T-helper 2 cell treated with Interferon-gamma antibody and Interleukin-4, amounts not matched to agents 5 μg/mL and 100 μg/mL, for 36 hours (primary cell): ENCODE data around the gene SLC30A1.
"Not testable (repeated sequence)": the region's sequence is repeated elsewhere in the genome, so short reads cannot be mapped to it uniquely, and the experiment has no call there.

Source experiments
- DNase-seq: peaks from one replicate; pipeline ENCODE4 v3.0.0; 2021; ENCODE audit warnings: low spot score
- H3K27ac Mint-ChIP-seq: one replicate; pipeline ENCODE4 v1.8.0; 2021; ENCODE audit warnings: mild to moderate bottlenecking, mixed read lengths
- H3K27me3 Mint-ChIP-seq: one replicate; pipeline ENCODE4 v1.8.0; 2021; ENCODE audit warnings: low read depth, mixed read lengths
- H3K36me3 Mint-ChIP-seq: one replicate; pipeline ENCODE4 v1.8.0; 2021; ENCODE audit warnings: low read depth, mixed read lengths
- H3K4me1 Mint-ChIP-seq: one replicate; pipeline ENCODE4 v1.8.0; 2021; ENCODE audit warnings: low read depth, mixed read lengths
- H3K4me3 Mint-ChIP-seq: one replicate; pipeline ENCODE4 v1.8.0; 2022; ENCODE audit warnings: mild to moderate bottlenecking, moderate library complexity, mixed read lengths
- H3K9me3 Mint-ChIP-seq: one replicate; pipeline ENCODE4 v1.8.0; 2021; ENCODE audit warnings: mixed read lengths

SLC30A1 gene

GRCh38 chr1:211578640-211579439, at the start of gene SLC30A1:
TSS of gene SLC30A1 (minus strand) at chr1:211579161. CDS start at chr1:211578612, 549 bp downstream.
- Mint-ChIP-seq H3K4me3 (peak within 1 kb of the TSS; percentile 92), H3K27ac (peak within 1 kb of the TSS; percentile 82), H3K36me3 (peaks cover 26% of the 10 kb centered on the region), H3K9me3 (no peaks in the 10 kb centered on the region), H3K27me3 (no peaks in the 10 kb centered on the region), H3K4me1 (peaks cover 38% of the 10 kb centered on the region)
- DNase-seq: peak; percentile 99

- H3K27ac Mint-ChIP-seq: no peak overlapping the region
- H3K4me3 Mint-ChIP-seq: no peak overlapping the region
- no peaks in the 10 kb centered on the region for H3K36me3 Mint-ChIP-seq
- H3K4me1 Mint-ChIP-seq: peaks cover 19% of the 10 kb centered on the region
- DNase-seq: no peak
- H3K27me3 Mint-ChIP-seq: peaks cover 11% of the 10 kb centered on the region
- no peaks in the 10 kb centered on the region for H3K9me3 Mint-ChIP-seq
These were observed 49.5 kb upstream of the SLC30A1 start for GRCh38 chr1:211628417-211628816.

GRCh38 chr1:211627259-211627658, 48.3 kb upstream of the SLC30A1 start:
- no peak overlapping the region for H3K4me3 Mint-ChIP-seq
- no peaks in the 10 kb centered on the region for H3K9me3 Mint-ChIP-seq
- peaks cover 11% of the 10 kb centered on the region for H3K27me3 Mint-ChIP-seq
- H3K36me3 Mint-ChIP-seq: peaks cover 2% of the 10 kb centered on the region
- H3K4me1 Mint-ChIP-seq: peaks cover 22% of the 10 kb centered on the region
- no peak overlapping the region for H3K27ac Mint-ChIP-seq
- DNase-seq: no peak

- H3K4me1 Mint-ChIP-seq: peaks cover 22% of the 10 kb centered on the region
- peaks cover 11% of the 10 kb centered on the region for H3K27me3 Mint-ChIP-seq
- not testable (repeated sequence) for DNase-seq, H3K27ac Mint-ChIP-seq, H3K9me3 Mint-ChIP-seq, H3K4me3 Mint-ChIP-seq, H3K36me3 Mint-ChIP-seq
These were observed 46.9 kb upstream of the SLC30A1 start for GRCh38 chr1:211625866-211626265.

GRCh38 chr1:211625040-211625439, 46.1 kb upstream of the SLC30A1 start:
- H3K9me3 Mint-ChIP-seq: no peaks in the 10 kb centered on the region
- DNase-seq: no peak
- H3K4me3 Mint-ChIP-seq: no peak overlapping the region
- peaks cover 11% of the 10 kb centered on the region for H3K27me3 Mint-ChIP-seq
- H3K36me3 Mint-ChIP-seq: peaks cover 2% of the 10 kb centered on the region
- H3K27ac Mint-ChIP-seq: no peak overlapping the region
- H3K4me1 Mint-ChIP-seq: peaks cover 22% of the 10 kb centered on the region

- Mint-ChIP-seq H3K4me3 (peak overlapping the region; percentile 12), H3K27me3 (peaks cover 5% of the 10 kb centered on the region), H3K4me1 (peaks cover 22% of the 10 kb centered on the region), H3K9me3 (no peaks in the 10 kb centered on the region), H3K36me3 (peaks cover 2% of the 10 kb centered on the region), H3K27ac (peak overlapping the region; percentile 48)
- DNase-seq: no peak
These were observed 44.6 kb upstream of the SLC30A1 start for GRCh38 chr1:211623515-211623914.

- no peaks in the 10 kb centered on the region for H3K9me3 Mint-ChIP-seq
- H3K36me3 Mint-ChIP-seq: peaks cover 2% of the 10 kb centered on the region
- no peak for DNase-seq
- H3K27ac Mint-ChIP-seq: no peak overlapping the region
- peaks cover 22% of the 10 kb centered on the region for H3K4me1 Mint-ChIP-seq
- H3K4me3 Mint-ChIP-seq: no peak overlapping the region
- no peaks in the 10 kb centered on the region for H3K27me3 Mint-ChIP-seq
These were observed 42.7 kb upstream of the SLC30A1 start for GRCh38 chr1:211621447-211622198.

- Mint-ChIP-seq H3K9me3 (no peaks in the 10 kb centered on the region), H3K4me3 (no peak overlapping the region), H3K27me3 (no peaks in the 10 kb centered on the region), H3K4me1 (peaks cover 21% of the 10 kb centered on the region), H3K36me3 (peaks cover 2% of the 10 kb centered on the region), H3K27ac (no peak overlapping the region)
- DNase-seq: no peak
These were observed 41.1 kb upstream of the SLC30A1 start for GRCh38 chr1:211620097-211620496.

GRCh38 chr1:211619033-211619996, 40.4 kb upstream of the SLC30A1 start:
- H3K27me3 Mint-ChIP-seq: no peaks in the 10 kb centered on the region

GRCh38 chr1:211616965-211617297, 38.0 kb upstream of the SLC30A1 start:
- H3K27ac Mint-ChIP-seq: no peak overlapping the region
- no peak for DNase-seq
- H3K4me3 Mint-ChIP-seq: no peak overlapping the region
- no peaks in the 10 kb centered on the region for H3K9me3 Mint-ChIP-seq
- peaks cover 10% of the 10 kb centered on the region for H3K4me1 Mint-ChIP-seq
- H3K27me3 Mint-ChIP-seq: no peaks in the 10 kb centered on the region
- H3K36me3 Mint-ChIP-seq: no peaks in the 10 kb centered on the region

More at GRCh38 chr1:211619033-211619996, 40.4 kb upstream of the SLC30A1 start:
- no peak overlapping the region for H3K4me3 Mint-ChIP-seq
- peaks cover 2% of the 10 kb centered on the region for H3K36me3 Mint-ChIP-seq
- H3K4me1 Mint-ChIP-seq: peaks cover 19% of the 10 kb centered on the region
- no peak for DNase-seq
- H3K9me3 Mint-ChIP-seq: no peaks in the 10 kb centered on the region
- no peak overlapping the region for H3K27ac Mint-ChIP-seq

- H3K36me3 Mint-ChIP-seq: no peaks in the 10 kb centered on the region
- no peak overlapping the region for H3K4me3 Mint-ChIP-seq
- no peak for DNase-seq
- H3K4me1 Mint-ChIP-seq: peaks cover 10% of the 10 kb centered on the region
- H3K9me3 Mint-ChIP-seq: no peaks in the 10 kb centered on the region
- no peak overlapping the region for H3K27ac Mint-ChIP-seq
- H3K27me3 Mint-ChIP-seq: no peaks in the 10 kb centered on the region
These were observed 37.4 kb upstream of the SLC30A1 start for GRCh38 chr1:211616231-211616964.

GRCh38 chr1:211614615-211615014, 35.7 kb upstream of the SLC30A1 start:
- no peak overlapping the region for H3K4me3 Mint-ChIP-seq
- H3K4me1 Mint-ChIP-seq: peaks cover 10% of the 10 kb centered on the region
- H3K27me3 Mint-ChIP-seq: no peaks in the 10 kb centered on the region
- DNase-seq: no peak
- no peaks in the 10 kb centered on the region for H3K36me3 Mint-ChIP-seq
- no peak overlapping the region for H3K27ac Mint-ChIP-seq
- no peaks in the 10 kb centered on the region for H3K9me3 Mint-ChIP-seq

GRCh38 chr1:211613951-211614350, 35.0 kb upstream of the SLC30A1 start:
- no peaks in the 10 kb centered on the region for H3K27me3 Mint-ChIP-seq
- no peak overlapping the region for H3K27ac Mint-ChIP-seq
- DNase-seq: no peak
- H3K4me1 Mint-ChIP-seq: peaks cover 10% of the 10 kb centered on the region
- no peaks in the 10 kb centered on the region for H3K36me3 Mint-ChIP-seq
- no peak overlapping the region for H3K4me3 Mint-ChIP-seq
- H3K9me3 Mint-ChIP-seq: no peaks in the 10 kb centered on the region
